ENCODE measurements around the gene POLR3GL.
A peak's percentile ranks its signal among the peaks of the same experiment; 100 is the strongest.

POLR3GL gene

DNA sequence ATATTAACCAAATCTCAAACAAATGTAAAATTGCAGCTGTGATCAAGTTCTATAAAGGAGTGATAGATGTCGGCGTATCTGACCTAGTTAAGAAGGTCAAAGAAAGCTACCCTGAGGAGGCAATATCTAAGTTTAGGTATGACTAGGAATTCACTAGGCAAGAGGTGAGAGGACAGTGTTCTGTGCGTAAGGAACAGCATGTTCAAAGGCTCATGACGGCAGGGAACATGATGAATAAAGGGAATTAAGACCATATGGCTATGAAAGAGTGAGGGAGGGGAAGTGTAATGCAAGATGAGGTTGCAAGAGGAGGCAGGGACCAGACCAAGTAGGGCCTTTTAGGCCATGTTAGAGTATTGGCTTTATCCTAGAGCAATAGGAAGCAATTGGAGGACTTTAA is 15.3 kb upstream of the POLR3GL start:
- DNase-seq (ENCODE audit: low spot score) = no peak

GRCh38 chr1:145951526-145951925 is 13.0 kb upstream of the POLR3GL start:
- no peak for DNase-seq (ENCODE audit: low spot score)

DNA sequence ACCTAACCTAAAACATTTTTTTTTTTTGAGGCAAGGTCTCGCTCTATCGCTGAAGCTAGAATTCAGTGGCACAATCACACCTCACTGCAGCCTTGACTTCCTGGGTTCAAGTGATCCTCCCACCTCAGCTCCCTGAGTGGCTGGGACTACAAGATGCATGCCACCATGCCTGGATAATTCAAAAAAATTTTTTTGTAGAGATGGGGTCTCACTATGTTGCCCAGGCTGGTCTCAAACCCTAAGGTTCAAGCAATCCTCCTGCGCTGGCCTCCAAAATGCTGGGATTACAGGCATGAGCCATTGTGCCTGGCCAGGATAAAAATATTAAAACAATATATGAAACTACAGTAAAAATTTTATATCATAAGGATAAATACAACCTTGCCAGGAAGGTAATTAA is 11.6 kb upstream of the POLR3GL start:
- no peak for DNase-seq (ENCODE audit: low spot score)

GRCh38 chr1:145953861-145954260 is 10.6 kb upstream of the POLR3GL start:
- no peak for DNase-seq (ENCODE audit: low spot score)

- DNase-seq (ENCODE audit: low spot score) = no peak
These were observed 9.1 kb upstream of the POLR3GL start for GRCh38 chr1:145955436-145955835.

- no peak for DNase-seq (ENCODE audit: low spot score)
These were observed 8.1 kb upstream of the POLR3GL start for GRCh38 chr1:145956361-145956760.

- no peak for DNase-seq (ENCODE audit: low spot score)
These were observed 7.6 kb upstream of the POLR3GL start for GRCh38 chr1:145956781-145957442.

DNA sequence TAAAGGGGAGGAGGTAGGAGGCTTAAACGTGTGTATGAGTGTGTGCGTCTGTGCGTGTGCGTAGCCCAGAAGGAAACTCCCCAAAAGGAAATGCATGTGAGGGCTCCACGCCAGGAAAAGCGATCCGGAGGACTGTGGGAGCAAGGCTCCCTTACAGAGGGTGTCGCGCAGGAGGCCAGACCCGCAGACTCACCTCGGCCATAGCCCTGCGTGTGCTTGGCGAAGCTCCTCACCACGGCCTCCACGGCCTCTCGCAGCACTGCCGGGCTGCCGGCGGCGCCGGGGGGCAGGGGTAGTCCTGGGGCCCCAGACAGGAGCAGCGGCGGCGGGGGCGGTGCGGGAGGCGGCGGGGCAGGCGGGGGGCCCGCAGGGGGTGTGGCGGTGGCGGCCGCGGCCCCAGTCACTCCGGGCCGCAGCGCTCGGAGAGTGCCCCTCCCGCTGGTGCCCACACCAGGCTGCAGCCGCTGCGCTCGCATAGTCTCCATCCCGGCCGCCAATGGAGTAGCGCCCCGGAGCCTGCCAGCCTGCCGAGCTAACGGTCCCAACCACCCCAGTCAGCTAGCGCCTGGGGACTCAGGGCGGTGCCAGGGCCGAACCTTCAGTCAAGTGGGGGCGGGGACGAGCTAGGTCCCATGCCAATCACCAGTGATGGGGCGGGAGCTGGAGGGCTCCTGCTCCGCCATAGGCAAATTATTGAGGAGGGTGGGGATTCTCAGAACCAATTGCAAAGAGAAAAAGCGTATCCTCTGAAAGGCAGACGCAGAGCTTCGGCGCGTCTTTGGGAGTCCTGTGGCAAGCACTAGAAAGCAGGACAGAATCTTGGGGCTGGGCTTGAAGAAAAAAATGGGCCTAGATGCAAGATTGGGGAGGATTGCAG is 6.8 kb upstream of the POLR3GL start, which contains the start of gene LIX1L:
Gene LIX1L (minus strand): TSS at position 575 of the 877 bp plus-strand sequence. CDS start 90 bp downstream, at position 485.
- peak; percentile 98 for DNase-seq (ENCODE audit: low spot score)

- no peak for DNase-seq (ENCODE audit: low spot score)
These were observed 5.8 kb upstream of the POLR3GL start for GRCh38 chr1:145958734-145959133.

- no peak for DNase-seq (ENCODE audit: low spot score)
These were observed 5.2 kb upstream of the POLR3GL start for GRCh38 chr1:145959333-145959732.

DNA sequence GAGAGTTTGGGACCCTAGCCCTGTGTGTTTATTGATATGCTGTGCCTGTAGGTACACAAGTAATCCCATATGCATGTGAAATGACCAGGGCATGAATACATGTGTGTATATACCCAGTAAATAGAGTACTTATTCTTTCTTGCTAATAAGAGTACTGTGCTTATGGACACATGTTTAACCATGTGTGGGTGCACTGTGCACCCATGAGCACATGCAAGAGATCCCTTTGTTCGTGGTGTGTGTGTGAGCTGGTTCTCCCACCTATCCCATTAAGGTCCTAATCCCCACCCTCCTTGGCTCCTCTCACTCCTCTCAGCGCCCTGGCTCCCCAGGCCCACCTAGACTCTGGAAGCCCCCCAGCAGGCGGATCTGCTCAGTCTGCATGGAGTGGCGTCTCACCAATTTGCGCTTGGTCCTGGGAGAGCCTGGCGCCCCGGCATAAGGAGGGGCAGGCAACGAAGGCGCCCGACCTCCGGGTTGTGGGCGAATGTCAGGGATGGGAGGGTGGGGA is 4.5 kb upstream of the POLR3GL start:
- DNase-seq (ENCODE audit: low spot score) = no peak

DNA sequence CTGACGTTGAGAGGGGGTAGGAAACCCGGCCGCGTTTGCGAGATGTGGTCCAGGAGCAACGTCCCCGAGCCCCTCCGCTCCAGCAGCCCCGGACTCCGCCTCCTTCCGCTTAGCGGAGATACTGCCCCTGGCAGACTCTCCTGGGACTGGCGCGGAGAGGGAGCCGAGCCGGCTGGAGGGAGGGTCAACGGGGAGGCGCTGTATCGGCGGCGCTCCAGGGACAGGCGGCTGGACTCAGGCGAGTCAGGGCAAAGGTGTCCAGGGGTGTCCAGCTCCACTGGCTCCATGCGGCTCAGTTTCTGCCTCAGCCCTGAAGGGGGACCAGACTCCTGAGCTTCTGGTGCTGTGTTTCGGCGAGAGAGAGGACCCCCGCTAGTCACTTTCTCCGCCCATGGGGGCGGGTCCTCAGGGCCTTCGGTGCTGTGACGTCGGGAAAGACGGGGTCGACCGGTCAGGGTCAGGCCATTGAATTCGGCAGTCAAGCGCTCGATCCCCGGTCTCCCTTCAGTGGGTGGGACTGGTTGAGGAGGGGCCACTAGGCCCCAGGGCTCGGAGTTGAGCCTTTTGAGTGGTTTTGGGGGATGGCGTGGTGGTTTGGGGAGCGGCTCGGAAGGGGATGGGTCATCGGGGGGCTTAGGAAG is 3.9 kb upstream of the POLR3GL start:
- DNase-seq (ENCODE audit: low spot score) = no peak

DNA sequence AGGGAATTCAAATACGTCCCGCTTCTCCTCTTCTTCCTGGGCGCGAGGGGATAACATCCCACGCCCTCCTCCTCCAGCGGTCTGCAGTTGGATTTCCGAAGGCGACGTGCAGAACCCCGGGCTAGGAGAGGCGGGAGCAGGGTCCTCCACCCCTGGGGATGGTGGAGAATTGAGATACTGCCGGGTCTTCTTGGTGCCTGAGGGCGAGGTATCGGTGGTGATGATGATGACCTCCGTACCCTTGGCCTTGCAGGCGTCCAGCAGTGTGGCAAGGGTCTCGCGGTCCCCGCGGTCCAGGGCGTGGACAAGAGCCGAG is 3.4 kb upstream of the POLR3GL start:
- no peak for DNase-seq (ENCODE audit: low spot score)

- DNase-seq (ENCODE audit: low spot score) = peak; percentile 54
These were observed 2.9 kb upstream of the POLR3GL start for GRCh38 chr1:145961425-145962156.

- DNase-seq (ENCODE audit: low spot score) = no peak
These were observed 2.1 kb upstream of the POLR3GL start for GRCh38 chr1:145962157-145963102.

- DNase-seq (ENCODE audit: low spot score) = no peak
These were observed 1.0 kb upstream of the POLR3GL start for GRCh38 chr1:145963265-145964019.

DNA sequence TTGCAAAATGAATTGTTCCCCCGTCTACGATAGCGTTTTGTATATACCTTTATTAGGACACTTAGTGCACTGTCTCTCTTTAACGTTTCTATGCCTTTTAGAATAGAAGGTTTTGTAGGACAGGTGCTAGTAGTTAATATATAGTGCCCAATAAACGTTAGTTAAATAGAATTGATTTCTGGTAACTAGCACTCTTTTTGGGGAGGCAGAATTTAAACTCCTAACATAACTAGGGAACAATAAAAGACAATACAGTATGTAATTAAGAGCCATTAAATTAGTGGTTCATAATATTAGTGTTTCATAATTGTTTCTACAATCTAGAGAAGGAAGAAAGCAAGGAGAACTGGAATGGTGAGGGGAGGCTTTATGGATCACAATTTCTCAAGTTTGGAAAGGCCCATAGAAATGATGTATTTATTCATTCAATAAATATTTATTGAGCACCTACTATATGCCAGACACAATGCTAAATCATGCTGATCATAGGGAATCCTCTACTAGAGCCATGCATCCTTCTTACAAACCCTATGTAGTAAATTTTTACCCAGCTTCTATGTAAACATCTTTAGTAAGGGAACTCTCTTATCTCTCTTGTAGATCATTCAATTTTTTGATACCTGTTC is 742 bp downstream of the POLR3GL start:
- DNase-seq (ENCODE audit: low spot score) = no peak

DNA sequence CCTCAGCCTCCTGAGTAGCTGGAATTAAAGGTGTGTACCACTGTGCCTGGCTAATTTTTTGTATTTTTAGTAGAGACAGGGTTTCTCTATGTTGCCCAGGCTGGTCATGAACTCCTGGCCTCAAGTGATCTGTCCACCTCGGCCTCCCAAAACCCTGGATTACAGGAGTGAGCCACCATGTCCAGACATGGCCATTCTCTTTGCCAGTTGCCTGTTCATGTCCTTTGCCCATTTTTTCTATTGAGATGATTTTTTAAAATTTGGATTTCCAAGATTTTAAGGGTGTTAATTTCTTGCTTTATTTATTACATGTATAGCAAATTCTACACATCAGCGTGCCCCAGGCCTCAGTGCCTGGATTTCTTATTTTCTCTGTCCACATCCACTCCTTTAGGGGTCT is 2.8 kb downstream of the POLR3GL start:
- no peak for DNase-seq (ENCODE audit: low spot score)

- DNase-seq (ENCODE audit: low spot score) = no peak
These were observed 8.1 kb downstream of the POLR3GL start for GRCh38 chr1:145972580-145972979.

GRCh38 chr1:145974721-145975120 is 10.2 kb downstream of the POLR3GL start:
- no peak for DNase-seq (ENCODE audit: low spot score)
